Stimulated activated CD4-positive, alpha-beta T cell treated with anti-CD3 and anti-CD28 coated beads, Interleukin-1b, Interleukin-23, amount 100 ng/mL, for 24 hours (primary cell): ENCODE measurements around the gene PDPR.
"Not testable (repeated sequence)": the region's sequence is repeated elsewhere in the genome, so short reads cannot be mapped to it uniquely, and the experiment has no call there.

Source experiments
- DNase-seq, 4 experiments: peaks; one replicate each; pipeline ENCODE4 v3.0.0-alpha.2; 2020; ENCODE audit warnings: low read depth in 4 of 4, low spot score in 1 of 4

Gene PDPR

DNA sequence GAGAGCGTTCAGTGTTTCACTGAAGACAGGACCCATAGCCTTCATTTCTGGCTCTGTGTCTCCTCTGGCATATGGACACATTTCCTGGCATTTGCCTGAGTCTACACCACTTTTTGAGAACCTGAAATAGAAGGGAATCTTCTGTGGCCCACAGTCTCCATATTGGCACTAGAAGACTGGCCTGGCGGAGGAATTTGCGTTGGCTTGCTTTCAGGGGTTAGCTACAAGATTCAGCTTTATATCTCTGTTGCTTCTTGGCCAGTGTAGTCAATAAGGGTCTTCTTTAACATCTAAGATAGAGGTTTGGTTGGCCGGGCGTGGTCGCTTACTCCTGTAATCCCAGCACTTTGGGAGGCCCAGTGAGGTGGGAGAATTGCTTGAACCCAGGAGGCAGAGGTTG, 46.7 kb downstream of the PDPR start:
- no peak for DNase-seq

DNA sequence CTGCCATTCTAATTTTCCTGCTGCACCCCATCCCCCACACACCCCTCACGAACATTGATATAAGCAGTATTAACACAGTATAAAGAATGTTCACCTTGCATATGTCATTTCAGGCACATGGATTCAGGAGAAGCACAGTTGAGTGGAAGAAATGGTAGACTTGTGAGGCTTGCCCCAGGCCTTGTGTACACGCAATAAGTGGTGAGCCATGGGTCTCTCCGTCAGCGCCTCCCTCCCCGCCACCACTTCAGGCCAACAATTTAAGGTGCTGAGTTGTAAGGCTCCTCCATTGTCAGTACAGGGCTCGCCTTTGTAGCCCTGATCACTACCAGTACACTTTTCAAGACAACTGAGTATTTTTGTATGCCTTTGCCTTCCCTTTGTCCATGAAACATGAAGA, 47.2 kb downstream of the PDPR start:
- DNase-seq, result no peak

DNA sequence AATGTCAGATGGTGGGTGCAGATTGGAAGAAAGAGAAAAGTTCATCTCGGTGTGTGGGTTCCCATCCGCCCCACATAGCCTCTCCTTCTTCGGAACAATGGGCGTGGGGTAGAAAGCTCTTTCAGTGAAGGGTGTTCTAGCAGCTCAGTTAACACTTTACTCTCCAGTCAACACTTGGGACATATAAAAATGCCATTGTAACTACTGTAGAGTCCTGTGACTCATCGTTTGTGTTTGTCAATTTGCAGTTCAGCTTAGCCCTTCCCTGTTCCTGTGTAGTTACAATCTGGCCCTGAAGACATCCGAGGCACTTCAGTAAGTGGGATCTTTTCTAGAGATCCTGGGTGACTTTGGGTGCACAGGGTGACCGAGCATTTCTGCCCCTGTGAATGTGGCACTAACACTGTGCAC, 47.9 kb downstream of the PDPR start:
- DNase-seq, result no peak

DNA sequence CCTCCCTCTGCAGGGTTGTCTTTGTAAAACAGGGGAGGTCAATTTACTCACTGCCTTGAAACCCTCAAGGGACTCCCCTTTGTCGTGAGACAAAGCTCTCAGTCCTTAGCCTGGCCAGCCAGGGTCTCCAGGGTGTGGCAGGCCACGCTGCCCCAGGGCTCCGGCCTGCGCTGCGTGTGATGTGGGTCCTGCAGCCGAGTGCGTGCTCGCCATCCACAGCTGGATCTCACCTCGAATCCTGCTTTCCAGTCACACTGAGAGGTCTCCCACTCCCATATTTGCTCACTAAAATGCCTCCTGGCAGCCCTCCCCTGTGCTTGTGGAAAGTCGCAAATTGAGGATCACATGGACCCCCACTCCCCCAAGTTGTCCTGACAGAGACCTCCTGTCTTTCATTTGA, 49.5 kb downstream of the PDPR start:
- DNase-seq, result no peak

DNA sequence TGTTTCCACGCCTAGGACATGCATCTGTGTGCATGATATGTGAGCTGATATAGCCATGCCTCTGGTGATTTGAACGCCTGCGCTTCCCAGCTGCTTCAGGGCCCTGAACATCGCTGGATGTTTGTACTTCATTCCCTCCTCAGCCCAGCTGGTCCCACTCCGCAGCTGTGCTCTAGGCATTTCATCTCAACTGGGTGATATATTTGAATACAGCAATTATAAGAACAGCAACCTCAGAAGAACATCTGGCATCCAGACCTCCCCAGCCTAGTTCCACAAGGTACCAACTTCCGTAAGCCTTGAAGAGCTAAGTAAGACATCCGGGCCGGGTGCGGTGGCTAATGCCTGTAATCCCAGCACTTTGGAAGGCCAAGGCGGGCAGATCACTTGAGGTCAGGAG, 52.6 kb downstream of the PDPR start:
- not testable (repeated sequence) for DNase-seq

DNA sequence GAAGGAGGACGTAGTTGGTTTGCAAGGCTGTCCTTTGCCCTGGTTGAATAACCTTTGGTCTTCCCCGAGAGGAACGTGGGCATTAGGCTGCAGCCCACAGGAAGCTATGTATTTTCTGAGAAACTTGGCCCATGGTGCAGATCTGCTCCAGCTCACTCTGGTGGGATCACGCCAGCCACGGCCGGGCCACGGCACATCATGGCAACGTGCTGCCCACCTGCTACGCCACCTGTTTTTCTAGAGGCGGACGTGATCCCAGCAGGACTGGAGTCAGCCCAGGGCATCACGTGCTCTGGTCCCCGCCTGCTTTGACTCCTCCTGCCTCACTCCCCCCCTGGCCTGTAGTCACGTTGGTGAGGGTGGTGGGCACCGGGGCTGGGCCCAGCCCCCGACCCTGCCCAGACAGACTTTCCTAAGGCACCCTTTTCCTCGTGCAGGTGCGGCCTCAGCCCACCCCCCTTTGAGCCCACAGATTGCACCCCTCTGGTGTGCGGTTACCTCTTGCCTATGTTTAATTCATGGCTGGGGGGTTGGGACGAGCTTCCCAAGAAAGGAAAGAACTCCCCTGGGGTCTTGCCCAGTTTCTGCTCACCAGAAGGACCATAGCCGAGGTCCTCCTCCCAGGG, 59.2 kb downstream of the PDPR start, which contains the start of gene CLEC18C:
CLEC18C (plus strand) TSS at position 576 of the 626 bp plus-strand sequence. CDS start 492 bp downstream, outside the sequence.
- not testable (repeated sequence) for DNase-seq

DNA sequence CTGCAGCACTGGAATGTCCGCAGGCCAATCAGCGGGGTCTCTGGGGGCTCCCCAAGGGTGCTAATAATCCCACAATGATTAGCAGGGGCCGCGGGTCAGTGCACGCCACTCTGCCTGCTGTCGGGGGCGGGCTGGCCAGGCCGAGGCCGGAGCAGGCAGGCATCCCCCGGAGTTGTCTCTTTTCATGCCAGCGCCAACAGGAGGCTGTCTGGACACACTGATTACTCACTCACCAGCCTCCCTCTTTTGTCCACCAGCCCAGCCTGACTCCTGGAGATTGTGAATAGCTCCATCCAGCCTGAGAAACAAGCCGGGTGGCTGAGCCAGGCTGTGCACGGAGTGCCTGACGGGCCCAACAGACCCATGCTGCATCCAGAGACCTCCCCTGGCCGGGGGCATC, 59.8 kb downstream of the PDPR start:
- not testable (repeated sequence) for DNase-seq

DNA sequence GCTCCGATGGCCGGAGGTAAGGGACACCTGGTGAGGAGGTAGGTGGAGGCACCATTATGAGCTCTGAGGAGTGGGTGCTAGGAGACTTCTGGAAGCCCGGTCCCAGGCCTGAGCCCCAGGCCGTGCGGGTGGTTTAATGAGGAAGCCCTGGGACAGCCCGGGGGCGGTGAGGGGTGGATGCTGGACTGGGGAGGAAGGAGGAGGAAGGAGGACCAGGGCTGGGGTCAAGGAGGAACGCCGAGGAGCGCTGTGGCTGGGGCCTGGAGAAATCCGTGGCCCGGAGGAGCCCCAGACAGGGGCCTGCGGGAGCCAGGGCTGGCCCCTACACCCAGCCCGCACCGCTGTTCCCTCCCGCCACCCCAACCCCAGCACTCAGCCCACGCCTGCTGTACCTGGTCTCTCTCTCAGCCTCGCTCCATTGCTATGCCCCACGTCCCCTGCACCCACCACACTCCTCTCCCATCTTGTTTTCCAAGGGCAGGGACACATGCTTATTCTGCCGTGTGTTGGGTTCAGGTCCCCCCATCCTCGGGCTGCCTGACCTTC, 60.3 kb downstream of the PDPR start:
- not testable (repeated sequence) for DNase-seq

DNA sequence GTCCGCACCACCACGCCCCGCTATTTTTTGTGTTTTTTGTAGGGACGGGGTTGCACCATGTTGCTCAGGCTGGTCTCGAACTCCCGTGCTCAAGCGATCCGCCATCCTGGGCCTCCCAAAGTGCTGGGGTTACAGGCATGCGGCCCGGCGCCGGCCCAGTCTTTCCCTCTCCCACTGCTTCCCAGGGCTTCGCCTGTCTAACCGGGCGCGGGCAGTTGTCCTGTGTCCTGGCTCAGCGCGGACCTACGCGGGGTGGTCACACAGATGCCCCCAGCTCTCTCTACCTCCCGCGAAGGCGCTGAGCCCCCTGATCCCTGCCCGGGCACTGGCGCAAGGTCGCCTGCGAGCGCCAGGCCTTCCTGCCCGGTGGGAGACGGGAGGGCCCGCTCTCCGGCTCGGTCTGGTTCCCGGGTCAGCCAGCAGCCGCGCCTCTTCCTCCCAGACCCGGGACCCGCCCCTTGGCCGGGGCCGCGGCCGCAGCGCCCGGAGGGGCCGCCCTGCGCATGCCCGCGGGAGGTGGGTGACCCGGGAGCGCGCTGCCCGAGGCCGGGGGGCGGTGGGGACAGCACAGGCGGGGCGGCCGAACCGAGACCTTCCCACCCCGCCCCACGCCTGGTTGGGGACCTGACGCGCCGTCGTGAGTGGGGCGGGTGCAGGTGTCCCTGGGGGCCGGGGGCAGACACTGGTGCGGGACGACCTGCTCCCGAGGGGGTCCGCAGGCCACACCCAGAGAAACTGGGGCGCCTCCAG, 73.9 kb downstream of the PDPR start:
- not testable (repeated sequence) for DNase-seq

DNA sequence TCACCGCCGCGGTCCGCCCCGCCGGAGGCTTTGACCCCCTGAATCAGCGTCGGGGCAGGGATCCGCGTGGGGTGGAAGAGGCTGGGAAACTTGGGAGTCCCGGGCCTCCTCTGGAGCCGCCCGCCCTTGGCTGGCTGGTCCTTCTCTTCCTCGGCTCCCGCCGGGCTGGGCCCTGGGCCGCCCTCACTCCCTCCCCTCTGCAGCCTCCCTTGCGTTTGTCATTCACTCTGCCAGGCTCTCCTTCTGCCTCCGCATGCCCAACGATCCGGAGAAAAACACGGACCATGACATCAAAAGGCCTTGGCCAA, 74.4 kb downstream of the PDPR start:
- DNase-seq, result not testable (repeated sequence)

DNA sequence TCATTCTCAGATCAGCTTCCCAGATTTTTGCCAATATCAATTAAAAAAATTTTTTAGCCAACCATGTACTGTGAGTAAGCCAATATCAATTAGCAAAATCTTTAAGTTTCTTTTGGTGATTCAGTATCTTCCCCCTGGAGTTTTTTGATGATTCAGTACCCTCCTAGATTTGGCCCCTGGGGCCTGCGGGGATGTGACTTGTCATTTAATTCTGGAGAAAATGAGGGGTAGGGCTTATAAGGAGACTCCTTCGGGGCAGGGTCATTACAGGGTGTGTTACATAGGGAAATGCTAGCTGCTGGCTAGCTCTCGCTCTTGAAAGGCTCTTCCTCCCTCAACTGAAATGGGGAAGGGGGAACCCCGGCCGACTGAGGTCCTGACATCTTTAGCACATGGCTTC, 76.4 kb downstream of the PDPR start:
- not testable (repeated sequence) for DNase-seq

DNA sequence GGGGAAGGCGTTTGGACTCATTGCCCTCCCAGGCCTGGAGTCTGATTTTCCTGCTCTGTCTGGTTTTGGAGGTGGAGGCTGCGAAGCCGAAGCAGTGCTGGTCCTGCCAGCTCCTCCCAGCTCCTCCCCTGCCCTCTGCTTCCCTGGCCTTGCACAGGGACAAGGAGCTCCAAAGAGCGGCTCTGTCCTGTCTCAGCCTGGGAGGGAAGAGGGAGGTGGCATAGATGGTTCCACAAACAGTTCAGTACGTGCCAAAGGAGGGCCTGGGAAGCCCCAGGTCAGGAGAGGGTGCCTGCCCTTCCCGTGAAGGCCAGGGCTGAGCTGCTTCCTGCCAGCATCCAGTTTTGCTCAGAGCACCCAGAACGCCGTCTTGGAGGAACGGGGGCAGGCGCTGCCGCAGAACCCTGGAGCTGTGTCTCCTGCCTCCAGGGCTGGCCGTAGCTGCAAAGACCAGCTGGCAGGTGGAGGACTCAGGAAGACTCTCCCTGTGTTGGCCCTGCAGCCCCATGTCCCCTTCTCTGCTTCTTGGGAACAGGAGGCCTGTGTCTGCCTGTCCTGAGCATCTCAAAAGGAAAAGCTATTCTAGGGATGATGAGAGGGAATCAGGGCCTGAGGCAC, 82.7 kb downstream of the PDPR start:
- DNase-seq, result not testable (repeated sequence)

DNA sequence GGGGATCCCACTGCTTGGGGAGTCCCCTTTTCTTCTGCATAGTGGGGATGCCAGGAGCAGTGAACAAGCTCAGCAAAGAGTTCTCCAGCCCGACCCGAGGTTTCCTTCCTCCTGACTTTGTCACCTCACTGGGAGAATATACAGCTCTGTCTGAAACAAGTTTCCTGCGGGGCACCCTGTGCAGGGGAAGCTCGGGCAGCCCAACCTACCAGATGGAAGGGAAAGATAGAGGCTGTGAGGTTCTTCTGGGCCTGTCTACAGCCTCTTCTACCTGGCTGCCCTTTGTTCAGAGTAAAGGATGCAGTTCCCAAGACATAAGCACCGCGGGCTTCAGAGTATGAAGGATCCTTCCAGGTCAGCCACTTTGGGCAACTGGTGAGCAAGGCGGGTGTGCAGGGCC, 83.5 kb downstream of the PDPR start:
- not testable (repeated sequence) for DNase-seq

DNA sequence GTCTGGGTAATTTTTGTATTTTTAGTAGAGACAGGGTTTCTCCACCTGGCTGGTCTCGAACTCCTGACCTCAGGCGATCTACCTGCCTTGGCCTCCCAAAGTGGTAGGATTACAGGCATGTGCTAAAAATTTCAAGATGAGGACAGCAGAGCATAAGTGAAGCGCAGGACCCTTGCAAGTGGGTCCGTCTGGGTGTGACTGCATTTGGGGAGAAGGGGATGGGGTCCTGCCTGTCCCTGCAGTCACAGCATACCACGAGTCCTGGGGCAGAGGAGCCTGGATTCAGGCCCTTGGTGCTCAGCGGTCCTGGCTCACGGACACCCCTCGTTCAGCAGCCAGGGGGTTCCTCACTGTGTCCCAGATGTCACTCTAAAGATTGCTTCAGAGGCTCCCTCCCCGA, 84.1 kb downstream of the PDPR start:
- DNase-seq, result not testable (repeated sequence)

DNA sequence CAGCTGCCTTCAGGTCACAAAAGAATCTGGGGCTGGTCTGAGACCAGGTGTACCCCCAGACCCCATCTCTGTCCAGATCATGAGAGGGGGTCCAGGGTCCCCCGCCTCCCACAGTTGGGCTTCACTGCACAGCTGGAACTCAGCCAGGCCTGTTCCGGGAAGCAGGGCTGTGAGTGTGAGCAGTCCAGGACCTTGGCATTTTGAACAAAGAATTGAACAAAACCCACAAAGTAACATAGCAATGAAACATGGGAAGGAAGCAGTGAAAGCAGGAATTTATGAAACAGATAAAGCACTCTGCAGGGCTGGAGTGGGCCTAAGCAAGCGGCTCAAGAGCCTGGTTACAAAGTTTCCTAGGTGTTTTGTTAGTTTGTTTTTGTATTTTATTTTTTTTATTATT, 84.5 kb downstream of the PDPR start:
- DNase-seq, result not testable (repeated sequence)

DNA sequence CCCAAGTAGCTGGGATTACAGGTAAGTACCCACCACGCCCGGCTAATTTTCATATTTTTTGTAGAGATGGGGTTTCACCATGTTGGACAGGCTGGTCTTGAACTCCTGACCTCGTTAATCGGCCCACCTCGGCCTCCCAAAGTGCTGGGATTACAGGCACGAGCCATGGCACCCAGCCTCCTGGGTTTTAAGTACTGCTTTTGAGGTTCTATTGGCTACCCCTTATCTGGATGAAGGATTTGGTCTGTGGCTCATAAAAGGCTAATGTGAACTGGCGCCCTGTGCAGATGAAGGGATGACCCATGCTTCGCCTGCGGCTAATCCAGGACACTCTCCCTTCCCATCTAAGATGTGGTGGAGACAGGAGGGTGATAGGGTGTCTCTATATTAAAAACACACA, 85.0 kb downstream of the PDPR start:
- not testable (repeated sequence) for DNase-seq

DNA sequence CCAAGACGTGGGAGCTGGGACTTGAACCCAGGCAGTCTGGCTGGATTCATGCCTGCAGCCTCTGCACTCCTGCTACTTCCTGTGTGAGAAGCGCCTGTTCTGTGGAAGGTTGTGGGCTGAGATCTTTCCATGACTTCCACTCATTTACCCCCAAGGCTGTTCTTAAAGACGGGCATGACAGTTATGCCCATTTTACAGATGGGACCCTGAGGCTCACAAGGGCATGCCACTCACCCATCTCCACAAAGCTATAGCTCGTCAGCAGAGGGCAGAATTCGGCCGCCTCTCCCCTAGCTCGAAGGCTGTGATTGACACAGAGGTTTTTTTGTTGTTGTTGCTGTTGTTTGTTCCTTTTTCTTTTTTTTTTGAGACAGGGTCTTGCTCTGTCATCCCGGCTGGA, 85.9 kb downstream of the PDPR start:
- not testable (repeated sequence) for DNase-seq

DNA sequence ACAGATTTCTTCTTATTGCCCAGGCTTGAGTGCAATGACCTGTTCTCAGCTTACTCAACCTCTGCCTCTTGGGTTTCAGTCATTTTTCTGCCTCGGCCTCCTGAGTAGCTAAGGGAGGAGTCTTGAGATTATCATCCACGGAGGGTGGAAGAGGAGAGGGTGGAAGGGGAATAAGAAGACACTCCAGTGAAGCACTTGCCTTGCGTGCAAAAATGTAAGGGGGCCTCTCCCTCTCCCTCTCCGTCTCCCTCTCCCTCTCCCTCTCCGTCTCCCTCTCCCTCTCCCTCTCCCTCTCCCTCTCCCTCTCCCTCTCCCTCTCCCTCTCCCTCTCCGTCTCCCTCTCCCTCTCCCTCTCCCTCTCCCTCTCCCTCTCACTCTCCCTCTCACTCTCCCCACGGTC, 89.4 kb downstream of the PDPR start:
- not testable (repeated sequence) for DNase-seq

DNA sequence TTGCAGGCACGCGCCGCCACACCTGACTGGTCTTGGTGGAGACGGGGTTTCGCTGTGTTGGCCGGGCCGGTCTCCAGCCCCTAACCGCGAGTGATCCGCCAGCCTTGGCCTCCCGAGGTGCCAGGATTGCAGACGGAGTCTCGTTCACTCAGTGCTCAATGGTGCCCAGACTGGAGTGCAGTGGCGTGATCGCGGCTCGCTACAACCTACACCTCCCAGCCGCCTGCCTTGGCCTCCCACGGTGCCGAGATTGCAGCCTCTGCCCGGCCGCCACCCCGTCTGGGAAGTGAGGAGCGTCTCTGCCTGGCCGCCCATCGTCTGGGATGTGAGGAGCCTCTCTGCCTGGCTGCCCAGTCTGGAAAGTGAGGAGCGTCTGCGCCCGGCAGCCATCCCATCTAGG, 89.9 kb downstream of the PDPR start:
- DNase-seq, result not testable (repeated sequence)

DNA sequence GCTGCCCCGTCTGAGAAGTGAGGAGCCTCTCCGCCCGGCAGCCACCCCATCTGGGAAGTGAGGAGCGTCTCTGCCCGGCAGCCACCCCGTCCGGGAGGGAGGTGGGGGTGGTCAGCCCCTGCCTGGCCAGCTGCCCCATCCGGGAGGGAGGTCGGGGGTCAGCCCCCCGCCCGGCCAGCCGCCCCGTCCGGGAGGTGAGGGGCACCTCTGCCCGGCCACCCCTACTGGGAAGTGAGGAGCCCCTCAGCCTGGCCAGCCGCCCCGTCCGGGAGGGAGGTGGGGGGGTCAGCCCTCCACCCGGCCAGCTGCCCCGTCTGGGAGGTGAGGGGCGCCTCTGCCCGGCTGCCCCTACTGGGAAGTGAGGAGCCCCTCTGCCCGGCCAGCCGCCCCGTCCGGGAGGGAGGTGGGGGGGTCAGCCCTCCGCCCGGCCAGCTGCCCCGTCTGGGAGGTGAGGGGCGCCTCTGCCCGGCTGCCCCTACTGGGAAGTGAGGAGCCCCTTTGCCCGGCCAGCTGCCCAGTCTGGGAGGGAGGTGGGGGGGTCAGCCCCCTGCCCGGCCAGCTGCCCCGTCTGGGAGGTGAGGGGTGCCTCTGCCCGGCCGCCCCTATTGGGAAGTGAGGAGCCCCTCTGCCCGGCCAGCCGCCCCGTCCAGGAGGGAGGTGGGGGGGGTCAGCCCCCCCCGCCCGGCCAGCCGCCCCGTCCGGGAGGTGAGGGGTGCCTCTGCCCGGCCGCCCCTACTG, 90.7 kb downstream of the PDPR start:
- DNase-seq, result not testable (repeated sequence)

DNA sequence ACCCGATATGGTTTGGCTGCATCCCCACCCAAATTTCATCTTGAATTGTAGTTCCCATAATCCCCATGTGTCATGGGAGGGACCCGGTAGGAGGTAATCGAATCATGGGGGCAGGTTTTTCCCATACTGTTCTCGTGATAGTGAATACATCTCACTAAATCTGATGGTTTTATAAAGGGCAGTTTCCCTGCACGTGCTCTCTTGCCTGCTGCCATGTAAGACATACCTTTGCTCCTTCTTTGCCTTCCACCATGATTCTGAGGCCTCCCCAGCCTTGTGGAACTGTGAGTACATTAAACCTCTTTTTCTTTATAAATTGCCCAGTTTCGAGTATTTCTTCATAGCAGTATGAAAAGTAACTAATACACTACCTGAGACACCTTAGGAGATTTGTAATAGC, 92.2 kb downstream of the PDPR start:
- DNase-seq, result not testable (repeated sequence)
